SK-N-SH (cell line): Measurements from ENCODE around the gene SPOUT1.
"Not testable (repeated sequence)": the region's sequence is repeated elsewhere in the genome, so short reads cannot be mapped to it uniquely, and the experiment has no call there.

Experiments
- EP300 ChIP-seq, 2 experiments: IDR thresholded peaks; 2 replicates each; pipeline versions ENCODE4 v1.4.0 to v1.6.1; 2012; ENCODE audit warnings: borderline replicate concordance in 1 of 2, low read depth in 1 of 2, low read length in 1 of 2
- FOXM1 ChIP-seq: IDR thresholded peaks from 2 replicates; pipeline ENCODE4 v1.4.0; 2012; ENCODE audit warnings: low read depth, mild to moderate bottlenecking
- MAX ChIP-seq: IDR thresholded peaks from 2 replicates; pipeline ENCODE4 v1.4.0; 2012; ENCODE audit warnings: low read depth
- MXI1 ChIP-seq: IDR thresholded peaks from 2 replicates; pipeline ENCODE4 v1.6.1; 2012; ENCODE audit warnings: mild to moderate bottlenecking, low read depth, low read length, improper control_type of control experiment
- REST ChIP-seq: IDR thresholded peaks from 2 replicates; pipeline ENCODE4 v1.6.1; 2012; ENCODE audit warnings: mild to moderate bottlenecking, low read depth, low read length, moderate library complexity
- RXRA ChIP-seq: IDR thresholded peaks from 2 replicates; pipeline ENCODE4 v1.4.0; 2012; ENCODE audit warnings: low read depth, mild to moderate bottlenecking, borderline replicate concordance
- TEAD4 ChIP-seq: IDR thresholded peaks from 2 replicates; pipeline ENCODE4 v1.4.0; 2012; ENCODE audit warnings: mild to moderate bottlenecking, borderline replicate concordance; ENCODE audit not compliant: insufficient read depth
- TF ChIP-seq, protein P1 (sequence below): fragments of 200-600 bp; sonication (generic); IDR thresholded peaks from 2 replicates; pipeline ENCODE4 v1.6.1; 2017; ENCODE audit warnings: antibody characterized with exemption, mild to moderate bottlenecking, moderate library complexity

DNA sequence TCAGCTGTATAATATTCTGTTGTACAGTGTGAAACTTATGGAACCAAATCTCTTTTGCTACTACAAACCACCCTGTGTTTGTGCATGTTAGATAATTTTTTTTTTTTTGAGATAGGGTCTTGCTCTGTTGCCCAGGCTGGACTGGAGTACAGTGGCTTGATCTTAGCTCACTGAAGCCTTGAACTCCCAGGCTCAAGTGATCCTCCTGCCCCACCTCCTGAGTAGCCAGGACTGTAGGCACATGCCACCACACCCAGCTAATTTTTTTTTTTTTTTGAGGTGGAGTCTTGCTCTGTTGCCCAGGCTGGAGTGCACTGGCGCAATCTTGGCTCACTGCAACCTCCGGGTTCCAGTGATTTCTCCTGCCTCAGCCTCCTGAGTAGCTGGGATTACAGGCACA lies 34.6 kb downstream of the SPOUT1 start:
- TF ChIP-seq, protein P1, sequence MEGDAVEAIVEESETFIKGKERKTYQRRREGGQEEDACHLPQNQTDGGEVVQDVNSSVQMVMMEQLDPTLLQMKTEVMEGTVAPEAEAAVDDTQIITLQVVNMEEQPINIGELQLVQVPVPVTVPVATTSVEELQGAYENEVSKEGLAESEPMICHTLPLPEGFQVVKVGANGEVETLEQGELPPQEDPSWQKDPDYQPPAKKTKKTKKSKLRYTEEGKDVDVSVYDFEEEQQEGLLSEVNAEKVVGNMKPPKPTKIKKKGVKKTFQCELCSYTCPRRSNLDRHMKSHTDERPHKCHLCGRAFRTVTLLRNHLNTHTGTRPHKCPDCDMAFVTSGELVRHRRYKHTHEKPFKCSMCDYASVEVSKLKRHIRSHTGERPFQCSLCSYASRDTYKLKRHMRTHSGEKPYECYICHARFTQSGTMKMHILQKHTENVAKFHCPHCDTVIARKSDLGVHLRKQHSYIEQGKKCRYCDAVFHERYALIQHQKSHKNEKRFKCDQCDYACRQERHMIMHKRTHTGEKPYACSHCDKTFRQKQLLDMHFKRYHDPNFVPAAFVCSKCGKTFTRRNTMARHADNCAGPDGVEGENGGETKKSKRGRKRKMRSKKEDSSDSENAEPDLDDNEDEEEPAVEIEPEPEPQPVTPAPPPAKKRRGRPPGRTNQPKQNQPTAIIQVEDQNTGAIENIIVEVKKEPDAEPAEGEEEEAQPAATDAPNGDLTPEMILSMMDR, result not testable (repeated sequence)
- not testable (repeated sequence) for TF ChIP-seq MXI1; MAX; REST; TEAD4; RXRA; FOXM1; EP300 (IDR thresholded peaks at IDR 0.05; ENCODE audit: borderline replicate concordance in 1 of 2, low read depth in 1 of 2, low read length in 1 of 2)
